Keratinocyte (primary cell): Measurements from ENCODE around the gene ATXN7L1. TPM values are rescaled to one million over a fixed set of nuclear protein-coding genes. Genes with fewer than 3 reads are reported as not detected.

Experiments
- DNase-seq: peaks from one replicate; pipeline ENCODE4 v3.0.0-alpha.2; 2011; ENCODE audit warnings: low read depth, missing footprints, low spot score
- FAIRE-seq: peaks from 2 replicates; lab custom pipeline; 2011; peaks lifted over from hg19 to GRCh38; lab: Jason Lieb, UNC
- H2AFZ ChIP-seq: 2 replicates; pipeline ENCODE4 v1.6.0; 2012; ENCODE audit warnings: low read length, control low read depth, inconsistent platforms; ENCODE audit not compliant: control insufficient read depth
- H3K27ac ChIP-seq: 2 replicates; pipeline ENCODE4 v1.5.1; 2011; ENCODE audit warnings: low read length; ENCODE audit not compliant: control insufficient read depth, insufficient read depth
- H3K27me3 ChIP-seq: 3 replicates; pipeline ENCODE4 v1.6.0; 2011; ENCODE audit warnings: low read length; ENCODE audit not compliant: control insufficient read depth, insufficient read depth; ENCODE audit errors: extremely low read depth
- H3K36me3 ChIP-seq, 2 experiments: 2 replicates in 1 of 2; 3 replicates in 1 of 2; pipeline ENCODE4 v1.5.1; 2011; ENCODE audit warnings: low read length in 2 of 2, mild to moderate bottlenecking in 1 of 2; ENCODE audit not compliant: control insufficient read depth in 2 of 2, insufficient read depth in 2 of 2; ENCODE audit errors: extremely low read depth in 1 of 2
- H3K4me1 ChIP-seq: 3 replicates; pipeline ENCODE4 v1.5.1; 2011; ENCODE audit warnings: low read length; ENCODE audit not compliant: control insufficient read depth, insufficient read depth; ENCODE audit errors: extremely low read depth
- H3K4me2 ChIP-seq: 3 replicates; pipeline ENCODE4 v1.6.0; 2011; ENCODE audit warnings: low read depth, low read length; ENCODE audit not compliant: control insufficient read depth, insufficient read depth; ENCODE audit errors: extremely low read depth
- H3K4me3 ChIP-seq, 3 experiments: fragments of 200-600 bp in 1 of 3; sonication (generic) in 1 of 3; 2 replicates in 2 of 3; 3 replicates in 1 of 3; pipeline ENCODE4 v1.5.1; 2011 to 2016; ENCODE audit warnings: low read length in 3 of 3, mild to moderate bottlenecking in 3 of 3, control low read depth in 2 of 3, inconsistent platforms in 1 of 3, low read depth in 1 of 3, mixed read lengths in 1 of 3, mixed run types in 1 of 3, moderate library complexity in 1 of 3; ENCODE audit not compliant: control insufficient read depth in 2 of 3, insufficient read depth in 2 of 3; ENCODE audit errors: extremely low read depth in 1 of 3
- H3K79me2 ChIP-seq: 2 replicates; pipeline ENCODE4 v1.6.0; 2012; ENCODE audit warnings: low read length; ENCODE audit not compliant: control insufficient read depth, insufficient read depth
- H3K9ac ChIP-seq: 3 replicates; pipeline ENCODE4 v1.6.0; 2011; ENCODE audit warnings: low read length; ENCODE audit not compliant: control insufficient read depth, insufficient read depth; ENCODE audit errors: extremely low read depth
- H3K9me1 ChIP-seq: 3 replicates; pipeline ENCODE4 v1.6.0; 2011; ENCODE audit warnings: low read length; ENCODE audit not compliant: control insufficient read depth, insufficient read depth; ENCODE audit errors: extremely low read depth
- H3K9me3 ChIP-seq: 2 replicates; pipeline ENCODE4 v1.5.1; 2012; ENCODE audit warnings: low read depth, low read length; ENCODE audit not compliant: control insufficient read depth
- H4K20me1 ChIP-seq: 3 replicates; pipeline ENCODE4 v1.6.0; 2011; ENCODE audit warnings: low read length; ENCODE audit not compliant: control insufficient read depth, insufficient read depth; ENCODE audit errors: extremely low read depth
- EZH2 ChIP-seq: IDR thresholded peaks from one replicate; pipeline ENCODE4 v1.6.1; 2012; ENCODE audit warnings: inconsistent platforms, mild to moderate bottlenecking, low read length, moderate library complexity
- dilution Hi-C: fragments of 300-500 bp; cut with MboI; formaldehyde crosslinking; loops from one replicate; pipeline ENCODE4 v1.7.0; 2020; ENCODE audit warnings: low sequenced_read_pairs; ENCODE audit not compliant: extremely low pct_ligation_motif_present
- polyA plus RNA-seq, 5 experiments: library from polyadenylated mRNA; depleted of rRNA in 3 of 5; stranded (reverse) in 3 of 5; stranded (forward) in 1 of 5; unstranded in 1 of 5; fragments of >200 nt; gene quantifications; 1 replicate in 1 of 5; 2 replicates in 3 of 5; 3 replicates in 1 of 5; pipeline versions ENCODE4 v1.2.1 to v1.2.3, GENCODE V29; 2011 to 2012; ENCODE audit warnings: missing spikeins in 2 of 5, low read depth in 1 of 5, low replicate concordance in 1 of 5
- TF ChIP-seq, protein P1 (sequence below), 3 experiments: IDR thresholded peaks in 1 of 3; conservative IDR thresholded peaks in 1 of 3; optimal IDR thresholded peaks in 1 of 3; 2 replicates in 2 of 3; 3 replicates in 1 of 3; pipeline versions ENCODE3 to v1.5.1; 2011; ENCODE audit warnings: low read length in 3 of 3, mild to moderate bottlenecking in 3 of 3, moderate library complexity in 2 of 3, control low read depth in 1 of 3, inconsistent platforms in 1 of 3; ENCODE audit not compliant: insufficient read depth in 2 of 3; ENCODE audit errors: extremely low read depth in 1 of 3

The ATXN7L1 gene
- polyA plus RNA-seq, 1 donor (not counting 4 experiments of a cell fraction or from before 2014, with no cell fraction given): 4.8 TPM

DNA sequence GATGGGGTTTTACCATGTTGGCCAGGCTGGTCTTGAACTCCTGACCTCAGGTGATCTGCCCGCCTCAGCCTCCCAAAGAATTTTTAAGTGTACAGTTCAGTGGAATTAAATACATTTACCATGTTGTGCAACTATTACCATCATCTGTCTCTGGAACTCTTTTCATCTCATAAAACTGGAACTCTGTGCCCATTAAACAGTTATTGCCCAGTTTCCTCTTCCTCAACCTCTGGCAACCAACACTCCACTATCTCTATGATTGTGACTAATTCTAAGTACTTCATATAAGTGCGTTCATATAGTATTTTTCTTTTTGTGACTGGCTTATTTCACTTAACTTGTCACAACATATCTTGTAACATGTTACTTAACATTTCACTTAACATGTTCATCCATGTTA, 41.3 kb upstream of the ATXN7L1 start:
- no peak for TF ChIP-seq EZH2
- TF ChIP-seq, protein P1, sequence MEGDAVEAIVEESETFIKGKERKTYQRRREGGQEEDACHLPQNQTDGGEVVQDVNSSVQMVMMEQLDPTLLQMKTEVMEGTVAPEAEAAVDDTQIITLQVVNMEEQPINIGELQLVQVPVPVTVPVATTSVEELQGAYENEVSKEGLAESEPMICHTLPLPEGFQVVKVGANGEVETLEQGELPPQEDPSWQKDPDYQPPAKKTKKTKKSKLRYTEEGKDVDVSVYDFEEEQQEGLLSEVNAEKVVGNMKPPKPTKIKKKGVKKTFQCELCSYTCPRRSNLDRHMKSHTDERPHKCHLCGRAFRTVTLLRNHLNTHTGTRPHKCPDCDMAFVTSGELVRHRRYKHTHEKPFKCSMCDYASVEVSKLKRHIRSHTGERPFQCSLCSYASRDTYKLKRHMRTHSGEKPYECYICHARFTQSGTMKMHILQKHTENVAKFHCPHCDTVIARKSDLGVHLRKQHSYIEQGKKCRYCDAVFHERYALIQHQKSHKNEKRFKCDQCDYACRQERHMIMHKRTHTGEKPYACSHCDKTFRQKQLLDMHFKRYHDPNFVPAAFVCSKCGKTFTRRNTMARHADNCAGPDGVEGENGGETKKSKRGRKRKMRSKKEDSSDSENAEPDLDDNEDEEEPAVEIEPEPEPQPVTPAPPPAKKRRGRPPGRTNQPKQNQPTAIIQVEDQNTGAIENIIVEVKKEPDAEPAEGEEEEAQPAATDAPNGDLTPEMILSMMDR (optimal IDR thresholded peaks at IDR 0.05 in 1 of 3, IDR thresholded peaks at IDR 0.05 in 1 of 3, conservative IDR thresholded peaks at IDR 0.05 in 1 of 3; ENCODE audit: extremely low read depth in 1 of 3, insufficient read depth in 2 of 3, low read length in 3 of 3): no peak
- no peak overlapping the region for H3K9ac ChIP-seq
- dilution Hi-C loops: no loop called here
- H3K27me3 ChIP-seq: no peaks in the 10 kb centered on the region
- no peaks in the 10 kb centered on the region for H3K9me3 ChIP-seq
- no peak for DNase-seq
- no peaks in the 10 kb centered on the region for H3K36me3 ChIP-seq
- H3K79me2 ChIP-seq: no peaks in the 10 kb centered on the region
- H3K9me1 ChIP-seq: no peaks in the 10 kb centered on the region
- no peak overlapping the region for H3K27ac ChIP-seq
- no peak for FAIRE-seq
- no peak overlapping the region for H3K4me2 ChIP-seq
- H3K4me1 ChIP-seq: no peaks in the 10 kb centered on the region
- no peak overlapping the region for H2AFZ ChIP-seq
- no peaks in the 10 kb centered on the region for H4K20me1 ChIP-seq
- H3K4me3 ChIP-seq: no peak overlapping the region

DNA sequence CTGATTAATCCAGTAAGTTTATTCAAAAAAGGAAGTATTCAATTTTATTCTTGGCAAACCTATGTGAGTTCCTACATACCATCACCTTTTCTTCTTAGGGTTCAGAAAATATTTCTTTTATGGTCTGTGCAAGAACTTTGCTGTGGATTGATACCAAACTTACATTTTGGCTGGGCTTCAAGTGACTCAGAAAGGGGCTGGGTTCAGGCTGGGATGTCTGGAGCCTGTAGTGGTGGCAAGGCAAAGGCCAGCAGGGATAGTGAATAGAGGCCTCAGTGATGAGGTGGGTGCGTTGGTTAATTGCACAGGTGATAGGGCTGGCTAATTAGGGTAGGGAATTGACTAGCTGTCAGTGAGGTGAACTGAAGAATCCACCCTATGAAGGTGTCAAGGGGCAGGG, 40.2 kb upstream of the ATXN7L1 start:
- Histone ChIP-seq H3K9me1 (no peaks in the 10 kb centered on the region), H3K36me3 (no peaks in the 10 kb centered on the region), H3K4me3 (no peak overlapping the region), H4K20me1 (no peaks in the 10 kb centered on the region), H3K9me3 (no peaks in the 10 kb centered on the region), H3K4me2 (no peak overlapping the region), H3K79me2 (no peaks in the 10 kb centered on the region), H3K9ac (no peak overlapping the region), H2AFZ (no peak overlapping the region), H3K4me1 (no peaks in the 10 kb centered on the region), H3K27me3 (no peaks in the 10 kb centered on the region), H3K27ac (no peak overlapping the region)
- TF ChIP-seq EZH2: no peak
- TF ChIP-seq, protein P1 (optimal IDR thresholded peaks at IDR 0.05 in 1 of 3, IDR thresholded peaks at IDR 0.05 in 1 of 3, conservative IDR thresholded peaks at IDR 0.05 in 1 of 3; ENCODE audit: extremely low read depth in 1 of 3, insufficient read depth in 2 of 3, low read length in 3 of 3): no peak
- FAIRE-seq (no peak), DNase-seq (no peak)
- dilution Hi-C loops: no loop called here
